Activated T-cell treated with anti-CD3 and anti-CD28 coated beads for 1 hour (primary cell): ENCODE data around the gene FOXE3.

ENCODE experiments used
- DNase-seq: peaks from one replicate; pipeline ENCODE4 v3.0.0-alpha.2; 2020; ENCODE audit warnings: low read depth

Gene FOXE3

GRCh38 chr1:47435506-47436303 lies 19.6 kb downstream of the FOXE3 start:
- no peak for DNase-seq

GRCh38 chr1:47436304-47436978 lies 20.4 kb downstream of the FOXE3 start:
- peak; percentile 68 for DNase-seq

- no peak for DNase-seq
These were observed 20.9 kb downstream of the FOXE3 start for GRCh38 chr1:47436979-47437446.

GRCh38 chr1:47437447-47438164 lies 21.5 kb downstream of the FOXE3 start, which contains the start of gene FOXD2:
TSS of gene FOXD2 (plus strand) at chr1:47438044. CDS start at chr1:47438136, 92 bp downstream.
- peak; percentile 93 for DNase-seq

GRCh38 chr1:47438165-47439016 lies 22.3 kb downstream of the FOXE3 start:
- peak; percentile 24 for DNase-seq

GRCh38 chr1:47439017-47439818 lies 23.1 kb downstream of the FOXE3 start:
- no peak for DNase-seq

- DNase-seq, result no peak
These were observed 23.9 kb downstream of the FOXE3 start for GRCh38 chr1:47439819-47440598.

GRCh38 chr1:47440599-47441081 lies 24.6 kb downstream of the FOXE3 start:
- no peak for DNase-seq

- no peak for DNase-seq
These were observed 25.5 kb downstream of the FOXE3 start for GRCh38 chr1:47441450-47442106.

GRCh38 chr1:47442202-47442601 lies 26.1 kb downstream of the FOXE3 start:
- DNase-seq, result no peak

- no peak for DNase-seq
These were observed 26.9 kb downstream of the FOXE3 start for GRCh38 chr1:47442842-47443529.

GRCh38 chr1:47443530-47444296 lies 27.6 kb downstream of the FOXE3 start:
- no peak for DNase-seq

- no peak for DNase-seq
These were observed 28.1 kb downstream of the FOXE3 start for GRCh38 chr1:47444297-47444561.

GRCh38 chr1:47444562-47445465 lies 28.7 kb downstream of the FOXE3 start:
- no peak for DNase-seq

- DNase-seq, result no peak
These were observed 29.9 kb downstream of the FOXE3 start for GRCh38 chr1:47445823-47446550.

- no peak for DNase-seq
These were observed 32.6 kb downstream of the FOXE3 start for GRCh38 chr1:47448462-47449222.
